HepG2 (cell line): Measurements from ENCODE around the gene STK4. TPM values are rescaled to one million over a fixed set of nuclear protein-coding genes. Genes with fewer than 3 reads are reported as not detected.

Experiments
- ATF7-NPFF ChIP-seq: sonication (generic); formaldehyde crosslinking; IDR thresholded peaks from 2 replicates; pipeline ENCODE4 v1.8.1; 2023; ENCODE audit warnings: mild to moderate bottlenecking, low read depth, missing genetic modification reagents, moderate library complexity
- EHMT2 ChIP-seq: fragments of 200-600 bp; sonication (generic); IDR thresholded peaks from 2 replicates; pipeline ENCODE4 v1.7.0; 2017; ENCODE audit warnings: antibody characterized with exemption, low read depth, low read length, borderline replicate concordance
- FOXJ3 ChIP-seq: sonication (generic); formaldehyde crosslinking; IDR thresholded peaks from 2 replicates; pipeline ENCODE4 v1.4.0; 2020; ENCODE audit warnings: missing genetic modification reagents, mild to moderate bottlenecking, borderline replicate concordance
- HNRNPUL1 ChIP-seq: fragments of 200-400 bp; formaldehyde crosslinking; IDR thresholded peaks from 2 replicates; pipeline ENCODE4 v1.6.1; 2017; ENCODE audit warnings: low read depth, mild to moderate bottlenecking, low read length, moderate library complexity
- IKZF1 ChIP-seq: fragments of 450-650 bp; IDR thresholded peaks from 2 replicates; pipeline ENCODE4 v1.7.1; 2016
- KAT2B ChIP-seq: fragments of 150-350 bp; IDR thresholded peaks from 2 replicates; pipeline ENCODE4 v1.6.1; 2014; ENCODE audit warnings: low read depth, low read length, borderline replicate concordance
- MLLT10 ChIP-seq: sonication (generic); formaldehyde crosslinking; IDR thresholded peaks from 2 replicates; pipeline ENCODE4 v1.4.0; 2020; ENCODE audit warnings: missing genetic modification reagents
- NBN ChIP-seq: fragments of 450-650 bp; conservative IDR thresholded peaks from 2 replicates; pipeline ENCODE4 v1.6.1; 2017
- NCOA5 ChIP-seq: sonication (generic); formaldehyde crosslinking; IDR thresholded peaks from 2 replicates; pipeline ENCODE4 v1.4.0; 2020; ENCODE audit warnings: missing genetic modification reagents
- PHB2 ChIP-seq: fragments of 450-650 bp; IDR thresholded peaks from 2 replicates; pipeline ENCODE4 v1.6.1; 2018; ENCODE audit not compliant: partially characterized antibody
- PPARG ChIP-seq: conservative IDR thresholded peaks from 2 replicates; pipeline ENCODE4 v1.6.1; 2016; ENCODE audit warnings: missing biosample characterization, missing genetic modification reagents
- RCOR2 ChIP-seq: IDR thresholded peaks from 2 replicates; pipeline ENCODE4 v1.6.1; 2016; ENCODE audit warnings: missing biosample characterization, missing genetic modification reagents
- ZIK1 ChIP-seq: sonication (generic); formaldehyde crosslinking; IDR thresholded peaks from 2 replicates; pipeline ENCODE4 v1.5.0; 2020; ENCODE audit warnings: mild to moderate bottlenecking, low read depth, missing genetic modification reagents, borderline replicate concordance
- ZNF143 ChIP-seq: sonication (generic); formaldehyde crosslinking; IDR thresholded peaks from 2 replicates; pipeline ENCODE4 v1.4.0; 2020; ENCODE audit warnings: missing genetic modification reagents
- ZNF251 ChIP-seq: sonication (generic); formaldehyde crosslinking; IDR thresholded peaks from 2 replicates; pipeline ENCODE4 v1.9.0; 2021; ENCODE audit warnings: mild to moderate bottlenecking, missing genetic modification reagents
- ZNF350 ChIP-seq: sonication (generic); formaldehyde crosslinking; IDR thresholded peaks from 2 replicates; pipeline ENCODE4 v1.4.0; 2020; ENCODE audit warnings: mild to moderate bottlenecking, low read depth, missing genetic modification reagents, borderline replicate concordance
- ZNF879 ChIP-seq: sonication (generic); formaldehyde crosslinking; IDR thresholded peaks from 2 replicates; pipeline ENCODE4 v1.8.1; 2023; ENCODE audit warnings: missing genetic modification reagents
- polyA plus RNA-seq, 8 experiments: library from polyadenylated mRNA; depleted of rRNA in 3 of 8; stranded (reverse) in 7 of 8; unstranded in 1 of 8; fragments of >200 nt; fragmentation: Illumina TruSeq in 4 of 8; extraction: Trizol in 4 of 8; gene quantifications; 2 replicates each; pipeline versions ENCODE4 v1.2.1 to v1.2.3, GENCODE V29; 2011 to 2016; ENCODE audit warnings: low read depth in 4 of 8, missing spikeins in 1 of 8, mixed read lengths in 1 of 8; ENCODE audit not compliant: insufficient read depth in 1 of 8
- total RNA-seq, 5 experiments: library from RNA; depleted of rRNA; stranded (reverse); fragments of >200 nt; fragmentation: Illumina TruSeq; extraction: Trizol; gene quantifications; 2 replicates each; pipeline ENCODE4 v1.2.3, GENCODE V29; 2016; ENCODE audit warnings: low read depth in 1 of 5
- TF ChIP-seq, protein P1 (sequence below): sonication (generic); formaldehyde crosslinking; IDR thresholded peaks from 2 replicates; pipeline ENCODE4 v1.4.0; 2020; ENCODE audit warnings: missing genetic modification reagents
- TF ChIP-seq, protein P2 (sequence below): sonication (generic); formaldehyde crosslinking; IDR thresholded peaks from 2 replicates; pipeline ENCODE4 v1.4.0; 2020; ENCODE audit warnings: low read depth, mild to moderate bottlenecking, missing genetic modification reagents
- TF ChIP-seq, protein P3 (sequence below): sonication (generic); formaldehyde crosslinking; IDR thresholded peaks from 2 replicates; pipeline ENCODE4 v1.9.0; 2021; ENCODE audit warnings: missing genetic modification reagents, borderline replicate concordance
- TF ChIP-seq, protein P4 (sequence below): sonication (generic); formaldehyde crosslinking; IDR thresholded peaks from 2 replicates; pipeline ENCODE4 v1.4.0; 2020; ENCODE audit warnings: missing genetic modification reagents

STK4 gene
- total and polyA plus RNA-seq, 2 of the 13 experiments (the other 11 are each of a cell fraction or from before 2014, with no cell fraction given), result 25.6 to 38.3 TPM

DNA sequence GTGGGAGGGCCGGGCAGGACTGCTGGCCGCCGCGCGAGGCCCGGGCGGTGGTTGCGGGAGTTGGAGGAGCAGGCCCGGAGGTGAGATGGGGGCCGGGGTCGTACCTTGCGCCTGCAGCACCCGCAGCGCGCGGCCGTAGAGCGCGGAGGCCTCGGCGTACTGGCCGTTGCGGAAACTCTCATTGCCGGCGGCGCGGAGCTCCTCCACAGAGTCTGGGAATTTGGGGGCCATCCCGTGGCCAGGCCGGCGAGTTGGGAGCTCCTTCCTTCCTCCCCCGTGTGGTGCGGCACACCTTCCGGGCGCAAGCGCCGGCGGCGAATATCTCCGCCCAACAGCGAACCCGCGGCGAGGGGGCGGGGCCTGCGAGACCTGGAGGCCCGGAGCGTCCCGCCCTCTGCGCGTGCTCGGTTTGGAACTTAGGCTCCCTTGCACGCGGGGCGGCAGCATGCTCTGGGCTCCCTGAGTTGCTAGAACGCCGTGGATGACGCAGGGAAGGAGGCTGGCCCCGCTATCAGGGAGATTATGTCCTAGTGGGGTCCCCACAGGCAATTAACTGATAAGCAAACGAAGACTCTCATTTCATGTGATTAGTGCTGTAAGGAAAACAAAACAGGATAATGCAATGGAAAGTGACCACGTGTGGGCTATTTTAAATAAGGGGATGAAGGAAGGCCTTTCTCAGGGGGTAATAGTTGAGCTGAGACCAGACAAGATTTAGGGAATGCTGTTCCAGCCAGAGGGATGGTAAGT, 6.0 kb upstream of the STK4 start, which contains the start of gene TOMM34 (continued):
- TF ChIP-seq EHMT2 (no peak), ZNF251 (CRISPR knock-in tag) (no peak; the same call in 1 of the 2 replicates), NBN (no peak), IKZF1 (no peak), HNRNPUL1 (peak; percentile 67; the same call in 1 of the 2 replicates), NCOA5 (CRISPR knock-in tag) (no peak), ZNF350 (CRISPR knock-in tag) (peak; percentile 98), ZNF143 (CRISPR knock-in tag) (peak; percentile 24; the same call in 1 of the 2 replicates), FOXJ3 (CRISPR knock-in tag) (no peak), MLLT10 (no peak), KAT2B (no peak), ATF7-NPFF (CRISPR knock-in tag) (peak; percentile 97), PPARG (CRISPR knock-in tag) (no peak; the same call in 1 of the 2 replicates), ZIK1 (CRISPR knock-in tag) (peak; percentile 98), ZNF879 (CRISPR knock-in tag) (peak; percentile 98), PHB2 (no peak), RCOR2 (CRISPR knock-in tag) (no peak)
- TF ChIP-seq, protein P1, sequence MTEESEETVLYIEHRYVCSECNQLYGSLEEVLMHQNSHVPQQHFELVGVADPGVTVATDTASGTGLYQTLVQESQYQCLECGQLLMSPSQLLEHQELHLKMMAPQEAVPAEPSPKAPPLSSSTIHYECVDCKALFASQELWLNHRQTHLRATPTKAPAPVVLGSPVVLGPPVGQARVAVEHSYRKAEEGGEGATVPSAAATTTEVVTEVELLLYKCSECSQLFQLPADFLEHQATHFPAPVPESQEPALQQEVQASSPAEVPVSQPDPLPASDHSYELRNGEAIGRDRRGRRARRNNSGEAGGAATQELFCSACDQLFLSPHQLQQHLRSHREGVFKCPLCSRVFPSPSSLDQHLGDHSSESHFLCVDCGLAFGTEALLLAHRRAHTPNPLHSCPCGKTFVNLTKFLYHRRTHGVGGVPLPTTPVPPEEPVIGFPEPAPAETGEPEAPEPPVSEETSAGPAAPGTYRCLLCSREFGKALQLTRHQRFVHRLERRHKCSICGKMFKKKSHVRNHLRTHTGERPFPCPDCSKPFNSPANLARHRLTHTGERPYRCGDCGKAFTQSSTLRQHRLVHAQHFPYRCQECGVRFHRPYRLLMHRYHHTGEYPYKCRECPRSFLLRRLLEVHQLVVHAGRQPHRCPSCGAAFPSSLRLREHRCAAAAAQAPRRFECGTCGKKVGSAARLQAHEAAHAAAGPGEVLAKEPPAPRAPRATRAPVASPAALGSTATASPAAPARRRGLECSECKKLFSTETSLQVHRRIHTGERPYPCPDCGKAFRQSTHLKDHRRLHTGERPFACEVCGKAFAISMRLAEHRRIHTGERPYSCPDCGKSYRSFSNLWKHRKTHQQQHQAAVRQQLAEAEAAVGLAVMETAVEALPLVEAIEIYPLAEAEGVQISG, result peak; percentile 88
- TF ChIP-seq, protein P2, sequence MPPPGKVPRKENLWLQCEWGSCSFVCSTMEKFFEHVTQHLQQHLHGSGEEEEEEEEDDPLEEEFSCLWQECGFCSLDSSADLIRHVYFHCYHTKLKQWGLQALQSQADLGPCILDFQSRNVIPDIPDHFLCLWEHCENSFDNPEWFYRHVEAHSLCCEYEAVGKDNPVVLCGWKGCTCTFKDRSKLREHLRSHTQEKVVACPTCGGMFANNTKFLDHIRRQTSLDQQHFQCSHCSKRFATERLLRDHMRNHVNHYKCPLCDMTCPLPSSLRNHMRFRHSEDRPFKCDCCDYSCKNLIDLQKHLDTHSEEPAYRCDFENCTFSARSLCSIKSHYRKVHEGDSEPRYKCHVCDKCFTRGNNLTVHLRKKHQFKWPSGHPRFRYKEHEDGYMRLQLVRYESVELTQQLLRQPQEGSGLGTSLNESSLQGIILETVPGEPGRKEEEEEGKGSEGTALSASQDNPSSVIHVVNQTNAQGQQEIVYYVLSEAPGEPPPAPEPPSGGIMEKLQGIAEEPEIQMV (CRISPR knock-in tag), result peak; percentile 95
- TF ChIP-seq, protein P3, sequence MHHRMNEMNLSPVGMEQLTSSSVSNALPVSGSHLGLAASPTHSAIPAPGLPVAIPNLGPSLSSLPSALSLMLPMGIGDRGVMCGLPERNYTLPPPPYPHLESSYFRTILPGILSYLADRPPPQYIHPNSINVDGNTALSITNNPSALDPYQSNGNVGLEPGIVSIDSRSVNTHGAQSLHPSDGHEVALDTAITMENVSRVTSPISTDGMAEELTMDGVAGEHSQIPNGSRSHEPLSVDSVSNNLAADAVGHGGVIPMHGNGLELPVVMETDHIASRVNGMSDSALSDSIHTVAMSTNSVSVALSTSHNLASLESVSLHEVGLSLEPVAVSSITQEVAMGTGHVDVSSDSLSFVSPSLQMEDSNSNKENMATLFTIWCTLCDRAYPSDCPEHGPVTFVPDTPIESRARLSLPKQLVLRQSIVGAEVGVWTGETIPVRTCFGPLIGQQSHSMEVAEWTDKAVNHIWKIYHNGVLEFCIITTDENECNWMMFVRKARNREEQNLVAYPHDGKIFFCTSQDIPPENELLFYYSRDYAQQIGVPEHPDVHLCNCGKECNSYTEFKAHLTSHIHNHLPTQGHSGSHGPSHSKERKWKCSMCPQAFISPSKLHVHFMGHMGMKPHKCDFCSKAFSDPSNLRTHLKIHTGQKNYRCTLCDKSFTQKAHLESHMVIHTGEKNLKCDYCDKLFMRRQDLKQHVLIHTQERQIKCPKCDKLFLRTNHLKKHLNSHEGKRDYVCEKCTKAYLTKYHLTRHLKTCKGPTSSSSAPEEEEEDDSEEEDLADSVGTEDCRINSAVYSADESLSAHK (CRISPR knock-in tag), result no peak
- TF ChIP-seq, protein P4, sequence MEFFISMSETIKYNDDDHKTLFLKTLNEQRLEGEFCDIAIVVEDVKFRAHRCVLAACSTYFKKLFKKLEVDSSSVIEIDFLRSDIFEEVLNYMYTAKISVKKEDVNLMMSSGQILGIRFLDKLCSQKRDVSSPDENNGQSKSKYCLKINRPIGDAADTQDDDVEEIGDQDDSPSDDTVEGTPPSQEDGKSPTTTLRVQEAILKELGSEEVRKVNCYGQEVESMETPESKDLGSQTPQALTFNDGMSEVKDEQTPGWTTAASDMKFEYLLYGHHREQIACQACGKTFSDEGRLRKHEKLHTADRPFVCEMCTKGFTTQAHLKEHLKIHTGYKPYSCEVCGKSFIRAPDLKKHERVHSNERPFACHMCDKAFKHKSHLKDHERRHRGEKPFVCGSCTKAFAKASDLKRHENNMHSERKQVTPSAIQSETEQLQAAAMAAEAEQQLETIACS (CRISPR knock-in tag), result peak; percentile 86
